Measurements from ENCODE around the gene DENND2A. TPM values are rescaled to one million over a fixed set of nuclear protein-coding genes. Genes with fewer than 3 reads are reported as not detected.
A peak's percentile ranks its signal among the peaks of the same experiment; 100 is the strongest.
"Not testable (repeated sequence)": the region's sequence is repeated elsewhere in the genome, so short reads cannot be mapped to it uniquely, and the experiment has no call there.

The DENND2A gene
- total RNA-seq, 1 donor from 2014 or later, result 39.8 TPM

GRCh38 chr7:140672382-140673062 lies 31.9 kb upstream of the DENND2A start, which contains the start of gene ADCK2:
TSS of gene ADCK2 (plus strand) at chr7:140672945. CDS start at chr7:140673331, 386 bp downstream.
- peaks cover 4% of the 10 kb centered on the region for H3K36me3 Mint-ChIP-seq (ENCODE audit: insufficient read depth)
- no peak for TF ChIP-seq CTCF (IDR thresholded peaks at IDR 0.05; ENCODE audit: unreplicated experiment)
- no peak for DNase-seq (ENCODE audit: low spot score, unreplicated experiment)
- peaks cover 11% of the 10 kb centered on the region for H3K4me1 Mint-ChIP-seq (ENCODE audit: low read depth)
- H3K27me3 Mint-ChIP-seq, result no peaks in the 10 kb centered on the region
- H3K4me3 Mint-ChIP-seq (ENCODE audit: low read depth), result peak within 1 kb of the TSS; percentile 79
- peak within 1 kb of the TSS; percentile 80 for H3K27ac Mint-ChIP-seq
- no peaks in the 10 kb centered on the region for H3K9me3 Mint-ChIP-seq (ENCODE audit: low read depth)

- Mint-ChIP-seq H3K9me3 (ENCODE audit: low read depth) (no peaks in the 10 kb centered on the region), H3K4me1 (ENCODE audit: low read depth) (peaks cover 11% of the 10 kb centered on the region), H3K27me3 (no peaks in the 10 kb centered on the region), H3K27ac (no peak overlapping the region), H3K4me3 (ENCODE audit: low read depth) (peak overlapping the region; percentile 76), H3K36me3 (ENCODE audit: insufficient read depth) (peaks cover 2% of the 10 kb centered on the region)
- no peak for TF ChIP-seq CTCF (IDR thresholded peaks at IDR 0.05; ENCODE audit: unreplicated experiment)
- DNase-seq (ENCODE audit: low spot score, unreplicated experiment), result no peak
Measured at GRCh38 chr7:140671966-140672365, 31.4 kb upstream of the DENND2A start.

GRCh38 chr7:140670343-140670935 lies 29.8 kb upstream of the DENND2A start:
- no peak overlapping the region for H3K4me3 Mint-ChIP-seq (ENCODE audit: low read depth)
- TF ChIP-seq CTCF (IDR thresholded peaks at IDR 0.05; ENCODE audit: unreplicated experiment), result no peak

GRCh38 chr7:140669862-140670261 lies 29.2 kb upstream of the DENND2A start:
- H3K36me3 Mint-ChIP-seq (ENCODE audit: insufficient read depth); H3K4me1 Mint-ChIP-seq (ENCODE audit: low read depth); H3K27ac Mint-ChIP-seq; H3K4me3 Mint-ChIP-seq (ENCODE audit: low read depth); H3K27me3 Mint-ChIP-seq; DNase-seq (ENCODE audit: low spot score, unreplicated experiment); H3K9me3 Mint-ChIP-seq (ENCODE audit: low read depth): not testable (repeated sequence)

More at GRCh38 chr7:140670343-140670935, 29.8 kb upstream of the DENND2A start:
- Mint-ChIP-seq H3K36me3 (ENCODE audit: insufficient read depth) (no peaks in the 10 kb centered on the region), H3K4me1 (ENCODE audit: low read depth) (peaks cover 9% of the 10 kb centered on the region), H3K9me3 (ENCODE audit: low read depth) (no peaks in the 10 kb centered on the region), H3K27ac (no peak overlapping the region), H3K27me3 (peaks cover 3% of the 10 kb centered on the region)
- no peak for DNase-seq (ENCODE audit: low spot score, unreplicated experiment)

GRCh38 chr7:140669352-140669751 lies 28.7 kb upstream of the DENND2A start:
- no peaks in the 10 kb centered on the region for H3K9me3 Mint-ChIP-seq (ENCODE audit: low read depth)
- H3K27ac Mint-ChIP-seq, result no peak overlapping the region
- H3K4me3 Mint-ChIP-seq (ENCODE audit: low read depth), result no peak overlapping the region
- TF ChIP-seq CTCF (IDR thresholded peaks at IDR 0.05; ENCODE audit: unreplicated experiment), result no peak
- H3K4me1 Mint-ChIP-seq (ENCODE audit: low read depth), result peaks cover 6% of the 10 kb centered on the region
- H3K27me3 Mint-ChIP-seq, result peaks cover 3% of the 10 kb centered on the region
- no peaks in the 10 kb centered on the region for H3K36me3 Mint-ChIP-seq (ENCODE audit: insufficient read depth)
- no peak for DNase-seq (ENCODE audit: low spot score, unreplicated experiment)

- Mint-ChIP-seq H3K27me3 (peaks cover 3% of the 10 kb centered on the region), H3K27ac (no peak overlapping the region), H3K36me3 (ENCODE audit: insufficient read depth) (no peaks in the 10 kb centered on the region), H3K4me3 (ENCODE audit: low read depth) (no peak overlapping the region), H3K9me3 (ENCODE audit: low read depth) (no peaks in the 10 kb centered on the region), H3K4me1 (ENCODE audit: low read depth) (peaks cover 5% of the 10 kb centered on the region)
- TF ChIP-seq CTCF (IDR thresholded peaks at IDR 0.05; ENCODE audit: unreplicated experiment), result no peak
- DNase-seq (ENCODE audit: low spot score, unreplicated experiment), result no peak
Measured at GRCh38 chr7:140668641-140669040, 28.0 kb upstream of the DENND2A start.

Measured in progenitor cell of endocrine pancreas (in vitro differentiated cells).